Cortex of kidney (tissue), 1 donor: Measurements from ENCODE around the gene SPAG5.

Source experiments
- DNase-seq: peaks from one replicate; lab custom pipeline; 2025; lab: John Stamatoyannopoulos, UW

SPAG5 gene

GRCh38 chr17:28598799-28599310, at the start of gene SPAG5:
SPAG5 (minus strand) TSS chr17:28599025; CDS start chr17:28598946, 79 bp downstream.
- DNase-seq, result peak; percentile 42

DNA sequence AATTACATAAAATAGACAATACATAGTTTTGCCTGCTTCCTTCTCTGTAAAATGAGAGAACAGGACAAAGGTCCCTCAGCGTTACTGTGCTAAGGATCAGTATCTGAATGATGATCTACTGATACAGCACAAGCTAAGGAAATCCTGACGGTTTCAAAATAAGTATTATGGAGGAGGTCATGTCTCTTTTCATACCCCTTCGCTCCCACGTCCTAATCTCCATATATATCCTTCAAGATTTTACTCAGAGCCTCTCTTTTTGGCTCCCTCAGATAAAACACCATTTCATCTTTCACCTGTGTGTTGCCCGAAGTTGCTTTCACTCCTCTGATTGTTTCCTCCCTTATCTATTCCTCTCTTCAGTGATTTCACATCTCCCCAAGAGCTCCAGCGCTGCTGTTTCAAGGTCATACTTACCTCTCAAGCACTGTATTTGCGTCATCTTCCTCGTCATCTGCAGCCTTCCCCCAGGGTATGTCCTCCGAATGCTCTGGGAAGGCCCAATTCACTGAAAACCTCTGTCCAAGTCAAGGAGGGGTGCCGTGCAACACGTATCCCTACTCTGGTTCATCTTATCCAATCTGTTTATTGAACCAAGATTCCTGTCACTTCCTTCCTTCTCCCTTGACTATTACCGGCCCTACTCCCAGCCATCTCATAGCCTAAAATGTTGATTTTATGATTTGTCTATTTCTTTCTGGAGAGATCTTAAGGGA, 47.4 kb upstream of the SPAG5 start:
- no peak for DNase-seq

- DNase-seq, result no peak
These were observed 46.7 kb upstream of the SPAG5 start for GRCh38 chr17:28645576-28645939.

- DNase-seq, result no peak
These were observed 46.2 kb upstream of the SPAG5 start, which contains the start of gene BLTP2 for GRCh38 chr17:28644787-28645575. BLTP2 (minus strand) TSS chr17:28645158; CDS start chr17:28645056, 102 bp downstream.

DNA sequence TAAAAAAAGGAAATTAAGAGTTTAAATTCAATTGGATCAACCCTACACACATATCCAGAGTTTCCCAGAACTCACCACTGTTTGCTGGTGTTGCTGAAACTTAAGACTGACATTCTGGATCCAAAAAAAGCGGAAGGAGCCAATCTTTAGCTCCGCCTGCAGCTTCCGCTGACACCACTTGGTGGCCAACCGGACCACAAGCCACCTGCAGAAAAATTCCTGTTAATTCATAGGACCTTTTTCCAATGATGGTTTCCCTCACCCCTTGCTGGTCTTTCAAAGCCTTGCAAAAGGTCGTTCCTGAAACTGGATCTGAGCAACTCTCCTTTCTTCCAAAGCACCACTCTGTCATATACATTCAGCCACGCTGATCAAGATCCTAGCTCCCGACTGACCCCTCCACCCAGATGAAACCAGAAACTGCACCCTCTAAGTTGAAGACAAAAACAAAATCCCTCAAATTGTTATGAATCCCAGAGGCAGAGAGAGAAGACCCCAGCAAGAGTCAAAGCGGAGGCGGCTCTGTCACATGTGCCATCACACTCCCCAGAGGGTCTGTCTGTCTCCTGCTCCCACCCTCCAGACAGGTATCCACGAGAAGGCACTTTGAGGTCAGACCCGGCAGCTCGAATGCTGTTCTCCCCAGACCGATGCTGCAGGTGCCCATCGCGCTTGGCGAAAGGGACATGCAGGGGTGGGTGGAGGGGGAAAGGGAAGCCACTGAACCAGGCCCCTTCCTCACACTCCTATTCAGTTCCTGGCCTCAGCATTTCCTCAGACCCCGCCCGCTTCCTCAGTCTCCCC, 45.4 kb upstream of the SPAG5 start:
- no peak for DNase-seq

GRCh38 chr17:28641579-28641978, 42.8 kb upstream of the SPAG5 start:
- no peak for DNase-seq

GRCh38 chr17:28635506-28635905, 36.7 kb upstream of the SPAG5 start:
- DNase-seq, result no peak

- DNase-seq, result no peak
These were observed 35.5 kb upstream of the SPAG5 start for GRCh38 chr17:28634206-28634865.

DNA sequence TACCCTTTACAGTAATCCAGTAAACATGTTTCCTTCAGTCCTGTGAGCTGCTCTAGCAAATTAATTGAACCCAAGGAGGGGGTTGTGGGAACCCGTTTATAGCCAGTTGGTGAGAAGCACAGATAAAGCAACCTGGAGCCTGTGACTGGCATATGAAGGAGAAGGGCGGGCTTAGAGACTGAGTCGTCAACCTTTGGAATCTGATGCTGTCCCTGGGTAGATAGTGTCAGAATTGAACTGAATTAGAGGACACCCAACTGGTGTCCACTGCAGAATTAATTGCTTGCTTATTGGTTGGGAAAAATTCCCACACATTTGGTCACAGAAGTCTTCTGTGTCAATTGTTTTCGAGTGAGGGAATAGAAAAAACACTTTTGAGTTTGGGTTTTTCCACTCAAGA, 28.0 kb upstream of the SPAG5 start:
- no peak for DNase-seq

DNA sequence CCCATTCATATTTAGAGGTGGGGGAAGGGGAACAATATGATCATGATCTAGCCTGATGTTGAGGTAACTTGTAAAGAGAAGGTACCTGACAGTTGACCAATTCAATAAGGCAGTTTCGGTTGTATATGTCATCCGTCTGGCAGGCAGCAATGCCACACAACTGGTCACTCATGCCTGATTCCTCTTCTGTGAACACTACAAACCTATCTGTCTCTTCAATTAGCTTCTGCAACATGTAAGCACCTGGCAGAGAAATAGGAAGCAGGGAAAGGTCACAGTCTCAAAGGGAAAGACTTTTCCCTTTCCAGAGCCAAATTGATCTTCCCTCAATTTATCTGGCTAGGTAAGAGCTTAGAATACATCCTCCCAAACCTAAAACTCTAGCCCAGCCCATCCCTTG, 25.3 kb upstream of the SPAG5 start:
- no peak for DNase-seq

DNA sequence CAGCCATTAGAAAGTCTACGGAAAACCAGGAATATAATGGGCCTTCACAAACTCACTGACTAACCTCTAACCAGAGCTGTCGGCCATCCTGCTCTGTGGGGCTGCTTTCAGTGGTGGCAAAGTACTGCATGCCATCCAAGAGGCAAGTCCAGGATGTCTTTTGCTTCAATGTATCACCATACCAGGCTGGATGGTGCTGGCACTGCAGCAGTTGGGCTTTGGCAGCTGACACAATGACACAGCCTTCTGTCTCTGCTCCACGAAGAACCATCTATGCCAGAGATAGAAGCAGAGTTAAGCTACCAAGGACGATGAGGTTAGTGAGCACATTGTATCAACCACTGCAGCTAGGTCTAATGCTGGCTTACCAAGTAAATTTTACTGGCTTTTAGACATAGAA, 24.9 kb upstream of the SPAG5 start:
- no peak for DNase-seq

GRCh38 chr17:28622186-28622585, 23.4 kb upstream of the SPAG5 start:
- no peak for DNase-seq

GRCh38 chr17:28620010-28620409, 21.2 kb upstream of the SPAG5 start:
- no peak for DNase-seq

DNA sequence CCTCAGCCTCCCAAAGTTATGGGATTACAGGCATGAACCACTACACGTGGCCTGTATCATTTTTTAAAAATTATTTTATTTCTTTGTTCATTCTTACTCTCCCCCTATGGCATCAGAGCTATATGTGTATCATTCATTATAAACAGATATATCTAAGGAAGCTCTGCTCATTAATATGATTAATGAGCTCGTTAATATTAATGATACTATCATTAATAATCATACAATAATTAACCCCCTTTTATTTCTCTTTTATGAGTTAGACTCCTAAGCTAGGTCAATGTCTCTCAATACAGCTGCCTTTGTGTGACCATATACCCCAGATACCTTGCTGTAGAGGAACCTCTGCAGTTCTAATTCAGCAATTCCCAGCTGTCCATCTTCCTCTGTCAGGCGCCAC, 19.6 kb upstream of the SPAG5 start:
- DNase-seq, result no peak

DNA sequence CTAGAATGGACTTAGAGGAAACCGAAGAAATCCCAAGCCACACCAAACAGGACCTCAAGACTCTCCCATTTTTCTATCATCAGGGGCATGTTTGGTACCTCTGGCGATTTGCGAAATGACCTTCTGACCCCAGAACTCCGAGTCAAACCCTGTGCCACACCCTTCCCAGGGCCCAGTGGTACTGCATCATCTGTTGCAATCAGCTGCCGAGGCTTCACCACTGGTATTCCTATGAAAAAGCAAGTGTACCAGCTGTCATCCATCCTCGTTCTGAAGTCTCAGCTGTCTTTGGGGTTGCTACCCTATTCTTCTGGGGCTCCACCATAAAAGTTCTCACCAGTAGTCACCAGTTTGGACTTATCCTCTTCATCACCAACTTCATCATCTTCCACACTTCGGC, 17.5 kb upstream of the SPAG5 start:
- DNase-seq, result no peak

GRCh38 chr17:28615260-28615940, 16.6 kb upstream of the SPAG5 start:
- DNase-seq, result no peak

- no peak for DNase-seq
These were observed 15.1 kb upstream of the SPAG5 start, which contains the start of gene RSKR for GRCh38 chr17:28613931-28614381. RSKR (minus strand) TSS chr17:28614185; CDS start chr17:28614161, 24 bp downstream.

DNA sequence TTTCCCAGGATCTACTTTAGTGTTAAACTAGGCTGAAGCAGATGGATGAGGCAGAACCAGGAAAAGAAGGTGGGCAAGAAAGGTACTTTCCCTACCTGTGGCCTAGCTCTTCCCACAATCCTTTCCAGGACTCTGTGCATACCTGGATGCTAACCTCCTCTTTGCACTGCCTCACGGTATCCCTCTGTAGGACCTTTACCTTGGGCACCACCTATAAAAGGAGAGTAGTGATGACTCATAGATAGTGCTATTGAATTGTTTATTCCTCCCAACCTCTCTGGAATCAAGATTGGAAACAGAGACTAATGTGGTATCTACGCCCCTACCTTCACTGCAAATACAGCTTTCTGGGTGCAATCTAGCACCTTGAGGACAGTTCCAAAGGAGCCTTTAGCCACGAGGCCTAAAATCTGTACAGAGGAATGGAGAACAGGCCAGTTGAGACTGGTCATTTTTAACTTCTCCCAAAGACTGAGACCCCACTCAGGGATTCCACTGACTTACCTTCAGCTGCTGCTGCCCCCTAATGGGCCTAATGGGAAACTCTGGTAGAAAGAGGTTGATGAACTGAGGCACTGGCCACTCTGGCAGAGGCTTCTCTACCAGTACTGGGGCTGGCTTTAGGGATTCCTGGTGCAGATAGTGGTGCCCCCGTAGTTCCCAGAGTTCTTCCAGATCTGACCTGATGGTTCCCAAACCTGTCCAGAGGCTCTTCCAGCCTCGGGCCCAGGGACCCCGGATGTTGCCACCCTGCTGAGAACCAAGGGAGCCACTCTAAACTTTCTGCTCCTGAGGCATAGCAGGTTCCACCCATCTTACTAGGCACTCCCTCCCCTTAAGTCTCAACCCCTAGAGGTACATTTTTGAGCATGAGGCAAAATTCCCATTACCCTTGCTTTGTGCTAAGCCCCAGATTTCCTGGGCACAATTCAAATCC, 14.4 kb upstream of the SPAG5 start:
- no peak for DNase-seq

- DNase-seq, result no peak
These were observed 13.7 kb upstream of the SPAG5 start for GRCh38 chr17:28612531-28612930.

GRCh38 chr17:28610376-28610775, 11.6 kb upstream of the SPAG5 start:
- DNase-seq, result no peak
